PFSK-1 (cell line): ENCODE results near the gene SYNE3.

Experiments used
- POLR2AphosphoS5 ChIP-seq: IDR thresholded peaks from 2 replicates; pipeline ENCODE4 v1.6.1; 2012; ENCODE audit warnings: low read depth, mild to moderate bottlenecking, control low read depth, low read length, moderate library complexity
- TAF1 ChIP-seq: IDR thresholded peaks from 2 replicates; pipeline ENCODE4 v1.6.1; 2012; ENCODE audit warnings: low read length, control low read depth, borderline replicate concordance; ENCODE audit not compliant: insufficient read depth
- TF ChIP-seq, protein P1 (sequence below), 2 experiments: IDR thresholded peaks; 2 replicates each; pipeline versions ENCODE4 v1.6.1 to v1.8.0; 2011 to 2012; ENCODE audit warnings: low read depth in 2 of 2, low read length in 2 of 2, control low read depth in 1 of 2, inconsistent platforms in 1 of 2, mild to moderate bottlenecking in 1 of 2, moderate library complexity in 1 of 2; ENCODE audit not compliant: insufficient read depth in 1 of 2

GRCh38 chr14:95536671-95537070 is 20.2 kb upstream of the SYNE3 start:
- TF ChIP-seq POLR2AphosphoS5 (no peak), TAF1 (no peak)
- TF ChIP-seq, protein P1, sequence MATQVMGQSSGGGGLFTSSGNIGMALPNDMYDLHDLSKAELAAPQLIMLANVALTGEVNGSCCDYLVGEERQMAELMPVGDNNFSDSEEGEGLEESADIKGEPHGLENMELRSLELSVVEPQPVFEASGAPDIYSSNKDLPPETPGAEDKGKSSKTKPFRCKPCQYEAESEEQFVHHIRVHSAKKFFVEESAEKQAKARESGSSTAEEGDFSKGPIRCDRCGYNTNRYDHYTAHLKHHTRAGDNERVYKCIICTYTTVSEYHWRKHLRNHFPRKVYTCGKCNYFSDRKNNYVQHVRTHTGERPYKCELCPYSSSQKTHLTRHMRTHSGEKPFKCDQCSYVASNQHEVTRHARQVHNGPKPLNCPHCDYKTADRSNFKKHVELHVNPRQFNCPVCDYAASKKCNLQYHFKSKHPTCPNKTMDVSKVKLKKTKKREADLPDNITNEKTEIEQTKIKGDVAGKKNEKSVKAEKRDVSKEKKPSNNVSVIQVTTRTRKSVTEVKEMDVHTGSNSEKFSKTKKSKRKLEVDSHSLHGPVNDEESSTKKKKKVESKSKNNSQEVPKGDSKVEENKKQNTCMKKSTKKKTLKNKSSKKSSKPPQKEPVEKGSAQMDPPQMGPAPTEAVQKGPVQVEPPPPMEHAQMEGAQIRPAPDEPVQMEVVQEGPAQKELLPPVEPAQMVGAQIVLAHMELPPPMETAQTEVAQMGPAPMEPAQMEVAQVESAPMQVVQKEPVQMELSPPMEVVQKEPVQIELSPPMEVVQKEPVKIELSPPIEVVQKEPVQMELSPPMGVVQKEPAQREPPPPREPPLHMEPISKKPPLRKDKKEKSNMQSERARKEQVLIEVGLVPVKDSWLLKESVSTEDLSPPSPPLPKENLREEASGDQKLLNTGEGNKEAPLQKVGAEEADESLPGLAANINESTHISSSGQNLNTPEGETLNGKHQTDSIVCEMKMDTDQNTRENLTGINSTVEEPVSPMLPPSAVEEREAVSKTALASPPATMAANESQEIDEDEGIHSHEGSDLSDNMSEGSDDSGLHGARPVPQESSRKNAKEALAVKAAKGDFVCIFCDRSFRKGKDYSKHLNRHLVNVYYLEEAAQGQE (IDR thresholded peaks at IDR 0.05; ENCODE audit: insufficient read depth in 1 of 2, low read depth in 2 of 2, low read length in 2 of 2), result no peak
